ENCODE measurements around the gene PVALEF. TPM values are rescaled to one million over a fixed set of nuclear protein-coding genes. Genes with fewer than 3 reads are reported as not detected.
"Not testable (repeated sequence)": the region's sequence is repeated elsewhere in the genome, so short reads cannot be mapped to it uniquely, and the experiment has no call there.

PVALEF gene
- total RNA-seq, 1 donor from 2014 or later: not detected

DNA sequence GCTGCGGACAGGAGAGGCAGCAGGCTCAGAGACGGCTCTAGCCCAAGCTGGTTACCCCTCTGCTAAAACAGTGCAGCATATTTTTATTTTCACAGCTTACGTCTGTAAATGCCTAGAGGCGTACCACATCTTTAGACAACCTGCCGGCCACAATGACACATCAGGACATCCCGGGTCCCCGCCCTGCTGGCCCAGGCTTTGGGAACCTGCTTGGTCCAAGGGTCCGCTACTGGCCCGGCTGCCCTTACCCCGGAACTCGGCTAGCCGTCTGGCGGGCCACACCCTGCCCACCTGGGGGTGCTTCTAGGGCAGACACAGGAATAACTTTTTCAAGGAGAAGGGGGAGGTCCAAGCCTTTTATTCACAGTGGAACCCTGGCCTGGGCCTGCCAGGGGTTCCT, 53.2 kb downstream of the PVALEF start:
- no peak for DNase-seq (ENCODE audit: low read depth, low spot score)

DNA sequence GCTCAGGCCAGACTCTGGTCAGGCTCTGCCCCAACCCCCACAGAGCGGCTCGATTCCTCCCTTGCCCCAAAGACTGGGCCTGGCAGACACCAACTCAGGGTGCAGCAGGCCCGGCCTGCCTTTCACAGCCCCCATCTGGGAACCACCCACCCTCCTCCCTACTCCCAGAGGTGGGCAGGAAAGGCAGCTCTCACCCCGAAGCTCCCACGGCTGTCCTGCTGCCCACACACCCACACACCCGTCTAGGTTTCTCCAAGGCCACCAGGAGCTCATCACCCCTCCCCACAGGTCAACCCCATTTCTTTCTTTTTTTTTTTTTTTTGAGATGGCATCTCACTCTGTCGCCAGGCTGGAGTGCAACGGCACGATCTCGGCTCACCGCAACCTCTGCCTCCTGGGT, 53.7 kb downstream of the PVALEF start:
- no peak for DNase-seq (ENCODE audit: low read depth, low spot score)

DNA sequence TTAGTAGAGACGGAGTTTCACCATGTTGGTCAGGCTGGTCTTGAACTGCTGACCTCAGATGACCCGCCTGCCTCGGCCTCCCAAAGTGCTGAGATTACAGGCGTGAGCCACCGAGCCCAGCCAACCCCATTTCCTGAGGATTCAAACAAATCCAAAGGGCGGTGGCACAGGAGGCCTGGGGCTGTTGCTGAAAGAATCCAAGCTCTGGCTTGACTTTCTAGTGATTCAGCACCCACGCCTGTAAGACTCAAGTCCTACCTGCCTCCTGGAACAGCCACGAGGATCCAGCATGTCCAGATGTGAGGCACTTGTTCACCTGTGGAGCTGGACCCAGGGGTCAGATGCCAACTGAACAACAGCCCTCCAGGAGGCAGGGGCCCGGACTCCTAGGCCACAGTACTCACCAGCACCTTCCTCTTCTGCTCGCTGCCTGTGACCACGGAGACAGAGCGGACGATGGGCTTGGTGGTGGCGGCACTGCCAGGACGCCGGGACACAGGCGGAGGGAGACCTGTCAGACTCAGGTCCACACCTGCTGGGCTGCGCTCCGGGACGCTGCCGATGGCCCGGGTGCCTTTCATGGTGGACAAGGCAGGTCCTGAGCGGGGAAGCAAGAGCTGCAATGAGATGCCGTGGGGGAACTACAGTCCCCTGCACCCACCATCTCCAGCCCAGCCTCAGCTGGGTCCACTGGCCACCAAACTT, 54.3 kb downstream of the PVALEF start:
- DNase-seq (ENCODE audit: low read depth, low spot score): no peak

- DNase-seq (ENCODE audit: low read depth, low spot score): no peak
These were observed 56.1 kb downstream of the PVALEF start for GRCh38 chr17:81221371-81221841.

GRCh38 chr17:81221842-81222619, 56.7 kb downstream of the PVALEF start:
- no peak for DNase-seq (ENCODE audit: low read depth, low spot score)

DNA sequence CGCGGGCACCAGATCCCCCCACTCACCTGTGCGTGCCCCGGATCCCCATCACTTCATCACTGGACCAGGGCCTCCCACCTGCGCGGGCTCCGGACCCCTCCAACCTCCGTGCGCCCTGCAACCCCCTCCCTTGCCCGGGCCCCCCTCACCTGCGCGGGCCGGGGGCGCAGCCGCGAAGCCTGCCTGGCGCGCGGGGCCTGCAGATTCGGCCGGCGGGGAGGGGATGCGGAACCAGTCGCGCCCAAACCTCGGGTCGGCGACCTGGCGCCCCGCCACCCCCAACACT, 57.3 kb downstream of the PVALEF start:
- no peak for DNase-seq (ENCODE audit: low read depth, low spot score)

GRCh38 chr17:81222906-81223761, 57.8 kb downstream of the PVALEF start, which contains the start of gene CEP131:
TSS of gene CEP131 (minus strand) at chr17:81222965. CDS start at chr17:81220056, 2,909 bp downstream.
- DNase-seq (ENCODE audit: low read depth, low spot score): peak; percentile 92

GRCh38 chr17:81223762-81224130, 58.4 kb downstream of the PVALEF start:
- no peak for DNase-seq (ENCODE audit: low read depth, low spot score)

- DNase-seq (ENCODE audit: low read depth, low spot score): not testable (repeated sequence)
These were observed 62.3 kb downstream of the PVALEF start for GRCh38 chr17:81227630-81228029.

DNA sequence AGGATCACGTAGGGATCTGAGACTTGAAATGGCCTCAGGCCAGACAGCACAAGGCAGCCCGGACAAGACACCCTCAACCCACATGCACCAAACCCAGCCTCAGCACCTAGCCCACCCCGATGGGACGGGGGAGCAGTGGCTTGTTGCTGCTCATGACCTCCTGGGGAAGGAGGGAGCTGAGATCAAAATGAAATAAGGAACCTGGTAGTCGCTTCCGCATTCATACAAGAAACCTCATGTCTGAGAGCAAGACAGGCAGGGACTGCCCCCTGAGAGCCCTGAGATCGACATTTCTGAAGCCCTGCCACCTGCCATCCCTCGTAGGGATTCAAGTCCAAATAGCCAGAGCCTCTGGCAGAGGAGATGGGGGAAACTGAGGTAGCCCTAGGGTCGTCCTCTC, 63.1 kb downstream of the PVALEF start:
- DNase-seq (ENCODE audit: low read depth, low spot score): no peak

DNA sequence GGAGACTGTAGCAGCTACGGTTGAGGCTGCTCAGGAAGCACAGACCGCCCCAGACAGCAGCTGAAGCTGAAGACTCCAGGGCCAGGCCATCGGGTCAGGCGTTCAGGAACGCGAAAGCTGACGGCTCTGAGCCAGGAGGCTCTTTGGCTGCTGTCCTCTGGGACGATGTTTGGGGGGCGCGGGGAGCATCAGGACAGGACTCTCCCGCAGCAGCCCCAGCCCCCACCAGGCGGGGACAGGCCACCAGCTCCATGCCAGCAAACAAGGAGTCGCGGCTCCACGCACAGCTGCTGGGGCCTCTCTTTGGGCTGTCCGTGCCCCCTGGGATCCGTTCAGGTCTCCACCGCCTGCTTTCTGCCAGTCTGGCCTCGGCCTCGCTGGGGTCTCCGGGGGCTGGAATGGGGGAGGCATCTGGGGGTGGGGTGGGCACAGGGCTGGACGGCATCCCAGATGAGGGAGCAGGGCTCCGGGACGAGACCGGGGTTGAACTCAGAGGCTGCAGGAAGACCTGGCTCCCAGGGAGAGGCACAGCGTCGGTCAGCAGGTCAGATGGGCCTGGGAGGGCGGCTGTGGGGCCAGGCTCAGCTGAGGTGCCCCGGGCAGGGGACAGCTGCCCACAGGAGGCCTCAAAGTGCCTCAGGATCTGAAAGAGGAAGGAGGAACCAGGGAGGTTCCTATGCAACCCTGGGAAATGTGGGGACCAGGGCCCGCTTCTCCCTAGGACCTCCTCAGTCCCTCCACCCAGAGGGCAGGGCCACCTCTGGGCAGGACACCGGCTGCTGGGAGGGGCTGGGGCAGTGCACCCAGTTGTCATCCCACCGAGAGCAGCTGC, 63.7 kb downstream of the PVALEF start:
- DNase-seq (ENCODE audit: low read depth, low spot score): no peak

- no peak for DNase-seq (ENCODE audit: low read depth, low spot score)
These were observed 64.3 kb downstream of the PVALEF start for GRCh38 chr17:81229666-81229920.

DNA sequence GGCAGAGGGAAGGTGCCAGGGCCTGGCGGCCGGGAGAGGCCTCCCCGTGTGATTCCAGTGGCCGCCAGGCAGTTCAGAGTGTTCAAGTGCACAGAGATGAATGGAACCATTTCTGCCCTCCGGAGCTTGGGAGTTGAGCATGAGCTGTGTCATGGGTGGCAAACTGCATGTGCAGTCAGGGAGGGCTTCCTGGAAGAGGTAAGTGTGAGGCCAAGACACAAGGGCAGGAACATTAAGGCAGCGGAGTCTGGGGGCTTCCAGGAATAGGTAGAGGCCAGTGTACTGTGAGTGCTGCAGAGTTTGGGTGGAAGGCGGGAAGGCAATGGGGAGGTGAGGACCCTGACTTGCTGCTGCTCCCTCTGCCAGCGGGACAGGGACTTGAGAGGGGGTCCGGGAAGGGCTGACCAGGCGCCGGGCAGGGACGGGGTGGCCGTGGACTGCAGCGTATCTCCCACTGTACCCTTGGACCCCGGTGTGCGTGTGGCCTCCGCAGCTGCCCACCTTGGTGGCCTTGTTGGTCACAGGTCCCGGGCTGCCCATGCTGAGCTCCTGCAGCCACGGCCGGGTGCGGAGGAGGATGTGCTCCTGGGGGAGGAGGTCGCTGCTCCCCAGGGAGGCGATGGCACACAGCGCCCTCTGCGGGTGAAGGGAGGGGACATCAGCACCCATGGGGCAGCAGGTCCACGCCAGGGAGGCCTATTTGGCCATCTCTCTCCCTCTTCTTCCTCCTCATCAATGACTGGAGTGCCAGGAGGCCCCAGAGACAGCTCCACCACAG, 64.9 kb downstream of the PVALEF start:
- no peak for DNase-seq (ENCODE audit: low read depth, low spot score)

DNA sequence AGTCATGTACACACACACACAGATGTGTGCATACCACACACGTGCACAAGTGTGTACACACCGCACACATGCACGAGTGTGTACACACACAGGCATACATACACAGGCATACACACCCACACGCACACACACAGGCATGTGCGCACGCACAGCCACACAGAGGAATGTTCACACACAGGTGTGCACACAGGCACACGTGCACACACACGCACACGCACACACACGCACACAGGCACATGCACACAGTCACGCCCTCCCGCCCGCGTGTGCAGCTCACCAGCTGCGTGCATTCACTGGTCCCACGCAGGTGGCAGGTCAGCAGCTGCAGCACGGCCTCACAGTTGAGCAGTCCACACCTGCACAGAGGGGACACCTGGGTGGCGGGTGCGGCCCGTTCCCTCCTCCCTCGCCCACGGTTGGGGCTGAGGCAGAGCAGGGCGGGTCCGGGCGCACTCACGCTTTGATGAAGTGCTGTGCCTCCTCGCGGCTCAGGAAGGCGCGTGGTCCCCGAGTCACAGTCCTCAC, 65.9 kb downstream of the PVALEF start:
- DNase-seq (ENCODE audit: low read depth, low spot score): no peak

- no peak for DNase-seq (ENCODE audit: low read depth, low spot score)
These were observed 66.7 kb downstream of the PVALEF start for GRCh38 chr17:81231766-81232581.
